Endodermal cell (in vitro differentiated cells): ENCODE measurements around the gene GSTM4. TPM values are rescaled to one million over a fixed set of nuclear protein-coding genes. Genes with fewer than 3 reads are reported as not detected.

Experiments used
- DNase-seq: peaks from one replicate; pipeline ENCODE4 v3.0.0-alpha.2; 2017
- H3K27ac ChIP-seq: 2 replicates; pipeline ENCODE4 v1.5.1; 2013; ENCODE audit warnings: mild to moderate bottlenecking, low read depth, low read length, moderate library complexity
- H3K27me3 ChIP-seq: 2 replicates; pipeline ENCODE4 v1.6.1; 2013; ENCODE audit warnings: mild to moderate bottlenecking, low read length, moderate library complexity; ENCODE audit not compliant: insufficient read depth, control insufficient read depth, poor library complexity, severe bottlenecking
- H3K36me3 ChIP-seq: 2 replicates; pipeline ENCODE4 v1.7.0; 2013; ENCODE audit warnings: mild to moderate bottlenecking, low read length, moderate library complexity; ENCODE audit not compliant: control insufficient read depth, insufficient read depth
- H3K4me1 ChIP-seq: one replicate; pipeline ENCODE4 v1.7.0; 2013; ENCODE audit warnings: low read length; ENCODE audit not compliant: control insufficient read depth, insufficient read depth
- H3K4me3 ChIP-seq: 2 replicates; pipeline ENCODE4 v1.5.1; 2013; ENCODE audit warnings: mild to moderate bottlenecking, low read length, moderate library complexity
- H3K9ac ChIP-seq: 2 replicates; pipeline ENCODE4 v1.6.1; 2013; ENCODE audit warnings: mild to moderate bottlenecking, low read length, moderate library complexity; ENCODE audit not compliant: poor library complexity, severe bottlenecking; ENCODE audit errors: extremely low read depth
- H3K9me3 ChIP-seq: 2 replicates; pipeline ENCODE4 v1.6.1; 2013; ENCODE audit warnings: mild to moderate bottlenecking, low read length, moderate library complexity; ENCODE audit not compliant: control insufficient read depth
- H3K27ac Mint-ChIP-seq: 2 replicates; pipeline ENCODE4 v1.8.0; 2020; ENCODE audit warnings: mixed read lengths
- H3K27me3 Mint-ChIP-seq: 2 replicates; pipeline ENCODE4 v1.8.0; 2021; ENCODE audit warnings: mild to moderate bottlenecking, mixed read lengths; ENCODE audit not compliant: insufficient read depth
- H3K36me3 Mint-ChIP-seq: 2 replicates; pipeline ENCODE4 v1.8.0; 2020; ENCODE audit warnings: low read depth, mixed read lengths
- H3K4me1 Mint-ChIP-seq: 2 replicates; pipeline ENCODE4 v1.8.0; 2020; ENCODE audit warnings: mixed read lengths
- H3K4me3 Mint-ChIP-seq: 2 replicates; pipeline ENCODE4 v1.8.0; 2020; ENCODE audit warnings: mild to moderate bottlenecking, moderate library complexity, mixed read lengths
- H3K9me3 Mint-ChIP-seq: 2 replicates; pipeline ENCODE4 v1.8.0; 2020; ENCODE audit warnings: mild to moderate bottlenecking, mixed read lengths
- WGBS, 2 experiments: methylation state at CpG; one replicate each; pipeline versions ENCODE4 v1.1.5 to v1.1.7; 2013; ENCODE audit warnings: missing lambda C conversion rate in 2 of 2, mixed read lengths in 1 of 2; ENCODE audit not compliant: insufficient coverage in 1 of 2, insufficient read length in 1 of 2; 5-methylcytosine and 5-hydroxymethylcytosine counted together
- total RNA-seq, 2 donors: library from RNA; stranded (reverse); fragmentation: NEBNext Ultra II Directional in 1 of 2; extraction: Animal tissue kit (Norgen Biotek cat#: 25700) in 1 of 2; gene quantifications; 2 replicates in 1 of 2; 3 replicates in 1 of 2; pipeline ENCODE4 v1.2.1, GENCODE V29; 2021
- TF ChIP-seq, protein P1 (sequence below): fragments of 200-600 bp; sonication (generic); conservative IDR thresholded peaks from 2 replicates; pipeline ENCODE4 v1.5.0; 2021; ENCODE audit warnings: antibody characterized with exemption, mild to moderate bottlenecking

Gene GSTM4
- total RNA-seq, 2 donors from 2014 or later = 20.1 to 28.5 TPM

DNA sequence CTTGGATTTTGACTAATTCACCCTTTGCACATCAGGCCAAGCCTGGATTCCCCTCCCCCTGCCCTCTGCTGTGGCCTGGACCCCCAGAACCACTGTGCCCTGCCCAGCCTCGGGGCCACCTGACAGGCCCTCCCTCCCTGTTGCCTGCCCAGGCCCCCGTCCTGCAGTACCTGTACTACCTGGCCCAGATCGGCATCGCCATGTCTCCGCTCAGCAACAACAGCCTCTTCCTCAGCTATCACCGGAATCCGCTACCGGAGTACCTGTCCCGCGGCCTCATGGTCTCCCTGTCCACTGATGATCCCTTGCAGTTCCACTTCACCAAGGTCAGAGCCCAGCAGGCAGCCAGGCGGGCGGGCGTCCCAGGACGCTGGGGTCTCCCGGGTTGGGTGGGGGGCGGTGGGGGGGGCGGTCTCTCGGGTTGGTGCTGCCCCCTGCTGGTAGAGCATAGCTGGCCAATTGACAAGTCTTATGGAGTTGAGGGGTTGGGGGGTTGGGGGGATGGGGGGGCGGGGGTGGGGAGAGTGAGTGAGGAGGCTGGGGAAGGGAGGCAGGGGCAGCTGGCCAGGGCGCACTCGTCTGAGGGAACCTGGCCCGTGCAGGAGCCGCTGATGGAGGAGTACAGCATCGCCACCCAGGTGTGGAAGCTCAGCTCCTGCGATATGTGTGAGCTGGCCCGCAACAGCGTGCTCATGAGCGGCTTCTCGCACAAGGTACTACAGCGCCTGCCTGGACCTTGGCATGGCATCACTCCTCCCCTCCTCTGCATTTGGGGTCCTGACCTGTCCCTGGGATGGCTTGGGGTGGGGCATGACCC is 25.6 kb upstream of the GSTM4 start:
- 93% methylated on average over 12 to 24 of the region's 30 CpGs for WGBS, 2 experiments
- Mint-ChIP-seq H3K27me3 (no peaks in the 10 kb centered on the region), H3K27ac (no peak overlapping the region), H3K9me3 (no peaks in the 10 kb centered on the region), H3K4me3 (no peak overlapping the region), H3K36me3 (peaks cover 35% of the 10 kb centered on the region), H3K4me1 (no peaks in the 10 kb centered on the region)
- H3K27ac ChIP-seq = no peak overlapping the region
- no peaks in the 10 kb centered on the region for H3K27me3 ChIP-seq
- peak; percentile 84 for DNase-seq
- TF ChIP-seq, protein P1, sequence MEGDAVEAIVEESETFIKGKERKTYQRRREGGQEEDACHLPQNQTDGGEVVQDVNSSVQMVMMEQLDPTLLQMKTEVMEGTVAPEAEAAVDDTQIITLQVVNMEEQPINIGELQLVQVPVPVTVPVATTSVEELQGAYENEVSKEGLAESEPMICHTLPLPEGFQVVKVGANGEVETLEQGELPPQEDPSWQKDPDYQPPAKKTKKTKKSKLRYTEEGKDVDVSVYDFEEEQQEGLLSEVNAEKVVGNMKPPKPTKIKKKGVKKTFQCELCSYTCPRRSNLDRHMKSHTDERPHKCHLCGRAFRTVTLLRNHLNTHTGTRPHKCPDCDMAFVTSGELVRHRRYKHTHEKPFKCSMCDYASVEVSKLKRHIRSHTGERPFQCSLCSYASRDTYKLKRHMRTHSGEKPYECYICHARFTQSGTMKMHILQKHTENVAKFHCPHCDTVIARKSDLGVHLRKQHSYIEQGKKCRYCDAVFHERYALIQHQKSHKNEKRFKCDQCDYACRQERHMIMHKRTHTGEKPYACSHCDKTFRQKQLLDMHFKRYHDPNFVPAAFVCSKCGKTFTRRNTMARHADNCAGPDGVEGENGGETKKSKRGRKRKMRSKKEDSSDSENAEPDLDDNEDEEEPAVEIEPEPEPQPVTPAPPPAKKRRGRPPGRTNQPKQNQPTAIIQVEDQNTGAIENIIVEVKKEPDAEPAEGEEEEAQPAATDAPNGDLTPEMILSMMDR = peak; percentile 66
- peaks cover 25% of the 10 kb centered on the region for H3K36me3 ChIP-seq
- H3K4me3 ChIP-seq = no peak overlapping the region
- H3K9ac ChIP-seq = no peak overlapping the region
- no peaks in the 10 kb centered on the region for H3K4me1 ChIP-seq
- no peaks in the 10 kb centered on the region for H3K9me3 ChIP-seq

DNA sequence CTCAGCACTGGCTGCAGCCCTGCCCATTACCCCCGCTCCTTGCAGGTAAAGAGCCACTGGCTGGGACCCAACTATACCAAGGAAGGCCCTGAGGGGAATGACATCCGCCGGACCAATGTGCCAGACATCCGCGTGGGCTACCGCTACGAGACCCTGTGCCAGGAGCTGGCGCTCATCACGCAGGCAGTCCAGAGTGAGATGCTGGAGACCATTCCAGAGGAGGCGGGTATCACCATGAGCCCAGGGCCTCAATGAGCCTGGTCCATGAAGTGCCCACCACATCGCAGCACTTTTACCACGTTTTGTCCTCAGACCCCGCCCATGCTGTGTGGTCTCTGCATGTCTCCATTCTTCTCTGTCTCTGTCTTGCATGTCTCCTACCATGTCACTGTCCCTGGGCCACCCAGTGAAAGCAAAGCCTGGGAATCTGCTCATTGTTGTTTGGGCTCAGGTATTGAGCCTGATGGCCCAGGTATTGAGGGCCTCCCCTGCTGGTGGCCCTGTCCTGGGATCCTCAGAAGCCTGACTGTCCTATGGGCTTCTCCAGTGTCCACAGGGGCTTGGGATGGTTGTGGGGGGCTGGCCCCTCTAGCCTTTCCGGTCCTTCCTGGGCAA is 24.9 kb upstream of the GSTM4 start:
- 96 to 97% methylated on average over 14 of the region's 14 CpGs for WGBS, 2 experiments
- H3K36me3 ChIP-seq = peaks cover 25% of the 10 kb centered on the region

More for the DNA sequence above, 24.9 kb upstream of the GSTM4 start:
- H3K4me3 ChIP-seq = no peak overlapping the region
- no peak overlapping the region for H3K27ac ChIP-seq
- peak; percentile 34 for DNase-seq
- Mint-ChIP-seq H3K9me3 (no peaks in the 10 kb centered on the region), H3K27me3 (no peaks in the 10 kb centered on the region), H3K36me3 (peaks cover 34% of the 10 kb centered on the region), H3K4me1 (peaks cover 2% of the 10 kb centered on the region), H3K4me3 (no peak overlapping the region), H3K27ac (no peak overlapping the region)
- H3K4me1 ChIP-seq = peaks cover 3% of the 10 kb centered on the region
- H3K9me3 ChIP-seq = no peaks in the 10 kb centered on the region
- H3K27me3 ChIP-seq = no peaks in the 10 kb centered on the region
- H3K9ac ChIP-seq = no peak overlapping the region
- TF ChIP-seq, protein P1 = no peak
